ENCODE measurements around the gene NAT8.
"Not testable (repeated sequence)": the region's sequence is repeated elsewhere in the genome, so short reads cannot be mapped to it uniquely, and the experiment has no call there.

GRCh38 chr2:73679951-73680571, 37.8 kb upstream of the NAT8 start:
- TF ChIP-seq EZH2phosphoT487 (IDR thresholded peaks at IDR 0.05; ENCODE audit: low read length); EZH2 (optimal IDR thresholded peaks at IDR 0.05; ENCODE audit: low read depth, low read length): not testable (repeated sequence)
- peak; percentile 52 for TF ChIP-seq CTCF (IDR thresholded peaks at IDR 0.05; ENCODE audit: low read length)

Measured in MM.1S (cell line).